RWPE1 (cell line): ENCODE results near the gene P2RX2.

Source experiments
- CTCF ChIA-PET: fragments of 350-600 bp; sonication (Branson Sonifier 250); formaldehyde crosslinking; extraction: SDS; loops from one replicate; lab custom pipeline; 2021; lab: Yijun Ruan, JAX
- POLR2A ChIA-PET: fragments of 400-600 bp; formaldehyde crosslinking; extraction: SDS; loops from one replicate; lab custom pipeline; 2020; ENCODE audit warnings: antibody characterized with exemption; ENCODE audit not compliant: low non-redundant PET; lab: Yijun Ruan, JAX
- DNase-seq: peaks from one replicate; pipeline ENCODE4 v3.0.0; 2012; ENCODE audit warnings: low spot score
- H3K27ac ChIP-seq: fragments of 450-650 bp; 2 replicates; pipeline ENCODE4 v1.5.1; 2017
- CTCF ChIP-seq: fragments of 450-650 bp; conservative IDR thresholded peaks from 2 replicates; pipeline ENCODE4 v1.5.1; 2017; ENCODE audit warnings: low read depth, mild to moderate bottlenecking

The P2RX2 gene

GRCh38 chr12:132604668-132605441, 13.7 kb upstream of the P2RX2 start:
- H3K27ac ChIP-seq = no peak overlapping the region
- ChIA-PET CTCF (interaction anchor here (1.1 kb wide), 1 partner anchor 17 kb away, joined by 3 read pairs; no protein-coding TSS in a partner anchor), POLR2A (no interaction called here)
- DNase-seq = no peak
- no peak for TF ChIP-seq CTCF

- CTCF ChIA-PET = no interaction called here
- TF ChIP-seq CTCF = no peak
- no peak for DNase-seq
- H3K27ac ChIP-seq = no peak overlapping the region
- POLR2A ChIA-PET = no interaction called here
These were observed 12.7 kb upstream of the P2RX2 start for GRCh38 chr12:132605892-132606291.

GRCh38 chr12:132606466-132606865, 12.1 kb upstream of the P2RX2 start:
- no peak for TF ChIP-seq CTCF
- ChIA-PET CTCF (no interaction called here), POLR2A (no interaction called here)
- H3K27ac ChIP-seq = no peak overlapping the region
- no peak for DNase-seq

- no peak for TF ChIP-seq CTCF
- POLR2A ChIA-PET = no interaction called here
- no peak for DNase-seq
- CTCF ChIA-PET = no interaction called here
- no peak overlapping the region for H3K27ac ChIP-seq
These were observed 11.6 kb upstream of the P2RX2 start for GRCh38 chr12:132606927-132607326.

GRCh38 chr12:132608231-132609171, 10.1 kb upstream of the P2RX2 start:
- ChIA-PET CTCF (interaction anchor here (1.2 to 1.9 kb wide), 2 partner anchors 9 to 194 kb away, joined by 6 read pairs; no protein-coding TSS in a partner anchor), POLR2A (no interaction called here)
- no peak for DNase-seq

More at GRCh38 chr12:132608231-132609171, 10.1 kb upstream of the P2RX2 start:
- TF ChIP-seq CTCF = no peak
- no peak overlapping the region for H3K27ac ChIP-seq
